ENCODE data around the gene POLR2H. TPM values are rescaled to one million over a fixed set of nuclear protein-coding genes. Genes with fewer than 3 reads are reported as not detected.

POLR2H gene
- total and polyA plus RNA-seq, 11 donors = 15.2 to 51.4 (median 25.2) TPM

GRCh38 chr3:184349563-184350470, 11.7 kb upstream of the POLR2H start:
- H3K27ac ChIP-seq = no peak overlapping the region
- peaks cover 0 to 19% (median 12%) of the 10 kb centered on the region in 9 donors for H3K36me3 ChIP-seq
- no peak for ATAC-seq
- no peak for TF ChIP-seq POLR2A (IDR thresholded peaks at IDR 0.05)
- TF ChIP-seq, protein P1, sequence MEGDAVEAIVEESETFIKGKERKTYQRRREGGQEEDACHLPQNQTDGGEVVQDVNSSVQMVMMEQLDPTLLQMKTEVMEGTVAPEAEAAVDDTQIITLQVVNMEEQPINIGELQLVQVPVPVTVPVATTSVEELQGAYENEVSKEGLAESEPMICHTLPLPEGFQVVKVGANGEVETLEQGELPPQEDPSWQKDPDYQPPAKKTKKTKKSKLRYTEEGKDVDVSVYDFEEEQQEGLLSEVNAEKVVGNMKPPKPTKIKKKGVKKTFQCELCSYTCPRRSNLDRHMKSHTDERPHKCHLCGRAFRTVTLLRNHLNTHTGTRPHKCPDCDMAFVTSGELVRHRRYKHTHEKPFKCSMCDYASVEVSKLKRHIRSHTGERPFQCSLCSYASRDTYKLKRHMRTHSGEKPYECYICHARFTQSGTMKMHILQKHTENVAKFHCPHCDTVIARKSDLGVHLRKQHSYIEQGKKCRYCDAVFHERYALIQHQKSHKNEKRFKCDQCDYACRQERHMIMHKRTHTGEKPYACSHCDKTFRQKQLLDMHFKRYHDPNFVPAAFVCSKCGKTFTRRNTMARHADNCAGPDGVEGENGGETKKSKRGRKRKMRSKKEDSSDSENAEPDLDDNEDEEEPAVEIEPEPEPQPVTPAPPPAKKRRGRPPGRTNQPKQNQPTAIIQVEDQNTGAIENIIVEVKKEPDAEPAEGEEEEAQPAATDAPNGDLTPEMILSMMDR (IDR thresholded peaks at IDR 0.05) = no peak
- peak in 1 of 5 donors; percentile 24 for DNase-seq
- no peaks in the 10 kb centered on the region for H3K9me3 ChIP-seq
- H3K27me3 ChIP-seq = no peaks in the 10 kb centered on the region
- H3K4me3 ChIP-seq = no peak overlapping the region
- WGBS, 4 donors = 79 to 84% (median 82%) methylated on average over 10 of the region's 10 CpGs
- intact Hi-C loops (cut with DNase I) = loop anchor here in 1 of 10 donors (5.0 kb wide), 1 partner anchor 48 kb away; no protein-coding TSS in a partner anchor
- peaks cover 0 to 11% (median 8%) of the 10 kb centered on the region in 12 donors for H3K4me1 ChIP-seq

- Histone ChIP-seq H3K4me1 (peaks cover 0 to 8% (median 4%) of the 10 kb centered on the region in 12 donors), H3K9me3 (no peaks in the 10 kb centered on the region), H3K27me3 (no peaks in the 10 kb centered on the region), H3K36me3 (peaks cover 0 to 13% (median 8%) of the 10 kb centered on the region in 9 donors), H3K4me3 (no peak overlapping the region), H3K27ac (no peak overlapping the region)
- DNase-seq = no peak
- ATAC-seq = no peak
- TF ChIP-seq, protein P1 (IDR thresholded peaks at IDR 0.05) = no peak
- no peak for TF ChIP-seq POLR2A (IDR thresholded peaks at IDR 0.05)
- 93 to 95% (median 94%) methylated on average over 6 of the region's 6 CpGs for WGBS, 4 donors
- intact Hi-C loops (cut with DNase I) = no loop called here
Measured at GRCh38 chr3:184350618-184351017, 10.9 kb upstream of the POLR2H start.

- Histone ChIP-seq H3K27me3 (no peaks in the 10 kb centered on the region), H3K36me3 (peaks cover 0 to 9% (median 3%) of the 10 kb centered on the region in 9 donors), H3K27ac (no peak overlapping the region), H3K4me1 (peaks cover 0 to 4% (median 0%) of the 10 kb centered on the region in 12 donors), H3K4me3 (no peak overlapping the region), H3K9me3 (no peaks in the 10 kb centered on the region)
- WGBS, 4 donors = 55 to 64% (median 60%) methylated on average over 9 of the region's 9 CpGs
- ATAC-seq (no peak), DNase-seq (no peak)
- TF ChIP-seq POLR2A (IDR thresholded peaks at IDR 0.05) = no peak
- TF ChIP-seq, protein P1 (IDR thresholded peaks at IDR 0.05) = no peak
- intact Hi-C loops (cut with DNase I) = no loop called here
Measured at GRCh38 chr3:184351511-184352148, 9.9 kb upstream of the POLR2H start.
